ENCODE results near the gene ARHGEF28.

GRCh38 chr5:73901455-73901854 lies 275.5 kb downstream of the ARHGEF28 start:
- TF ChIP-seq, protein P1, sequence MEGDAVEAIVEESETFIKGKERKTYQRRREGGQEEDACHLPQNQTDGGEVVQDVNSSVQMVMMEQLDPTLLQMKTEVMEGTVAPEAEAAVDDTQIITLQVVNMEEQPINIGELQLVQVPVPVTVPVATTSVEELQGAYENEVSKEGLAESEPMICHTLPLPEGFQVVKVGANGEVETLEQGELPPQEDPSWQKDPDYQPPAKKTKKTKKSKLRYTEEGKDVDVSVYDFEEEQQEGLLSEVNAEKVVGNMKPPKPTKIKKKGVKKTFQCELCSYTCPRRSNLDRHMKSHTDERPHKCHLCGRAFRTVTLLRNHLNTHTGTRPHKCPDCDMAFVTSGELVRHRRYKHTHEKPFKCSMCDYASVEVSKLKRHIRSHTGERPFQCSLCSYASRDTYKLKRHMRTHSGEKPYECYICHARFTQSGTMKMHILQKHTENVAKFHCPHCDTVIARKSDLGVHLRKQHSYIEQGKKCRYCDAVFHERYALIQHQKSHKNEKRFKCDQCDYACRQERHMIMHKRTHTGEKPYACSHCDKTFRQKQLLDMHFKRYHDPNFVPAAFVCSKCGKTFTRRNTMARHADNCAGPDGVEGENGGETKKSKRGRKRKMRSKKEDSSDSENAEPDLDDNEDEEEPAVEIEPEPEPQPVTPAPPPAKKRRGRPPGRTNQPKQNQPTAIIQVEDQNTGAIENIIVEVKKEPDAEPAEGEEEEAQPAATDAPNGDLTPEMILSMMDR (IDR thresholded peaks at IDR 0.05; ENCODE audit: low read depth, low read length), result no peak
- TF ChIP-seq, protein P2, sequence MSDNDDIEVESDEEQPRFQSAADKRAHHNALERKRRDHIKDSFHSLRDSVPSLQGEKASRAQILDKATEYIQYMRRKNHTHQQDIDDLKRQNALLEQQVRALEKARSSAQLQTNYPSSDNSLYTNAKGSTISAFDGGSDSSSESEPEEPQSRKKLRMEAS (IDR thresholded peaks at IDR 0.05; ENCODE audit: low read depth, low read length), result no peak

Measured in NB4 (cell line).